NCI-H460 (cell line): ENCODE measurements around the gene COL26A1. TPM values are rescaled to one million over a fixed set of nuclear protein-coding genes. Genes with fewer than 3 reads are reported as not detected.
"Not testable (repeated sequence)": the region's sequence is repeated elsewhere in the genome, so short reads cannot be mapped to it uniquely, and the experiment has no call there.

Source experiments
- DNase-seq: peaks from one replicate; pipeline ENCODE4 v3.0.0-alpha.2; 2016; ENCODE audit warnings: low read depth; ENCODE audit errors: extremely low read depth
- total RNA-seq: library from RNA; depleted of rRNA; stranded (reverse); fragments of >200 nt; shearing (Covaris generic); gene quantifications from 2 replicates; pipeline ENCODE4 v1.2.3, GENCODE V29; 2014

Gene COL26A1
- total RNA-seq, 1 experiment from 2014 or later, result 0.25 TPM

DNA sequence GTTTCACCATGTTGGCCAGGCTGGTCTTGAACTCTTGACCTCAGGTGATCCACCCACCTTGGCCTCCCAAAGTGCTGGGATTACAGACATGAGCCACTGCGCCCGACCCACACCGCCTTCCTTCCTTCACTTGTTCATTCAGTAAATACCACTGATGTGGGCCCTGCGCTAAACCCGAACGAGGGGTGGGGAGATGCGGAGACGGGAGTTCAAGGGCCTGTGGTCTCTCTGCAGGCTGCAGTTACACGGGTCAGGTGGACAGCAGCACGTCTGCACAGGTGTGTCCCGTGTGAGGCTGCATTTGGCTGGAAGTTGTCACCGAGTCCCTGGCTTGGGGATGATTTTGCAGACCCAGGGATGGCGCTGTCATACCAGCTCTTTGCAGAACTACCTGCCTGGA lies 38.1 kb downstream of the COL26A1 start:
- DNase-seq, result no peak

- DNase-seq, result no peak
Measured at GRCh38 chr7:101401390-101402080, 38.9 kb downstream of the COL26A1 start.

DNA sequence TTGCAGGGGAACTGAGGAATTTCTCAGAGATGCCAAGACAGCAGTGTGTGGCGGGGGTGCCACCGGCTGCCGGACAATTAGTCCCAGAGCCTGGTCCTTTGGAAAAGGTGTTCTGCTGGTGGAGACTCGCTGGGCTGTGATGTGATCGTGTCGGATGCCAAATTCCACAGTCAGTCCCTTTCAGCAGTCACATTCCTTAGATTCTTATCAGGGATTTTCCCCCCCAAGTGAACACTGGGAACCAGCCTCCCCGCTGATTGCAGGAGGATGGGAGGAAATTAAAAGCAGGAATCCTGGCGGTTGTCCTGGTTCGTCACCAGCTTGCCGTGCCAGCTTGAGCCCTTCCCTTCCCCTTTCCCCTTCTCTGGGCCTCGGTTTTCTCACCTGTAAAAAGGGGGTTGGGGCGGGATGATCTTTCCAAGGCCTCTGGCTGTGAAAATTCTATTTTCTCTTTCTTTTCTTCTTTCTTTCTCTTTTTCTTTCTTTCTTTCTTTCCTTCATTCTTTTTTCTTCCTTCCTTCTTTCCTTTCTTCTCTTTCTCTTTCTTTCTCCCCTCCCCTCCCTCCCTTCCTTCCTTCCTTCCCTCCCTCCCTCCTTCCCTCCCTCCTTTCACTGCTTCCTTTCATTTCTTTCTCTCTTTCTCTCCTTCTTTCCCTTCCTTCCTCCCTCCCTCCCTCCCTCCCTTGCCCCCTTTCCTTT lies 39.6 kb downstream of the COL26A1 start:
- DNase-seq, result peak; percentile 38

DNA sequence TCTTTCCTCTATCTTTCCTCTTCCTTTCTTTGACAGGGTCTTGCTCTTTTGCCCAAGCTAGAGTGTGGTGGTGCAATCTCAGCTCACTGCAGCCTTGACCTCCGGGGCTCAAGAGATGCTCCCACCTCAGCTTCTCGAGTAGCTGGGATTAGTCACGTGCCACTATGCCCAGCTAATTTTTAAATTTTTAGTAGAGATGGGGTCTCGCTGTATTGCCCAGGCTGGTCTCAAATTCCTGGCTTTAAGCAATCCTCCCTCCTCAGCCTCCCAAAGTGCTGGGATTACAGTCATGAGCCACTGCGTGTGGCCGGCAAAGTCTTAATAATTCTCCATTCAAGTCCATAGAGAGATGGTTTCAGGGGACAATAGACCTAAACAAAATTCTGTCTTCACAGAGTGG lies 40.2 kb downstream of the COL26A1 start:
- no peak for DNase-seq

GRCh38 chr7:101405474-101406067 lies 42.9 kb downstream of the COL26A1 start:
- DNase-seq, result no peak

DNA sequence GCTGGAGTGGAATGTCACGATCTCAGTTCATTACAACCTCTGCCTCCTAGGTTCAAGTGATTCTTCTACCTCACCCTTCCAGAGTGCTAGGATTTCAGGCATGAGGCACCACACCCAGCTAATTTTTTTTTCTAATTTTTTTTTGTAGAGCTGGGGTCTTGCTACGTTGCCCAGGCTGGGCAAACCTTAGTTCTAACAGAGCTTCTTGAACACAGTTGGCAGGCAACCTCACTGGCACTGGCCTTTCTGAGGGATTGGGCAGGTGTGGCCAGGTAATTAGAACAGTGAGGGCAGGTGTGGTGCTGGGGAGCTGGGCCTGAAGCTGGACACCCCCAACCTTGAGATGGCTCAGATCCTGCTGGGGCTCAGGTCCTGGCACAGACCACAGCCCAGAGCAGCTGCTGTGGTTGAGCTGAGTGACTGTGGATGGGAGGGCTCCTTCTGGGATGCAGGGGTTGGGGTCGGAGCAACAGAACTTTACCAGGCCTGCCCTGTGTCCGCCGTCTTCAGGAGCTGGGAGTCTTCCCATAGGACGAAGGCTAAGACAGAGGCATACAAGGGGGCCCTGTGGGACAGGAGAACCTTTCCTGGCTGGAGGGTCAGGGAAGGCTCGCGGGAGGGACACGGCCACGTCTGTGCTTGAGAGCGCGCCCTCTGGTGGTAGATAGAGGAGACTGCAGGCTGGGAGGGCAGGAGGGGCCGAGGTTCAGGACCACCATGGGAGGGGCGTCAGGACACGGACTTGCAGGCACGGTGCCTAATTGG lies 48.2 kb downstream of the COL26A1 start:
- DNase-seq, result no peak

DNA sequence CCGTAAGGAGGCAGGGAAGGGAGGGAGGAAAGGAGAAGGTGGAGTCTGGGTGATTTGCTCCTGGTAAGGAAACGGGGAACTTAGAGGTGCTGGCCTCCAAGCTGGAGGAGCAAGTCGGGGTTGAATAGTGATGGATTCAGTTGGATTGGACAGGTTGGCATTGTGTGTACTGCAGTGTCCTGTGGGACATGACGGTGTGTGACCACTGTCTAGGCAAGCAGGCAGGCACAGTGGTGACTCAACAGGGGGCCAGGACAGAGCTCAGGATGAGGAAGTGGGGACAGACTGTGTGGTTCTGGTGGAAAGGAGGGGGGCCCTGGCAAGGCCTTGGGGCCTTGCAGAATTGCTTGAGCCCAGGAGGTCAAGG lies 48.8 kb downstream of the COL26A1 start:
- no peak for DNase-seq

GRCh38 chr7:101412976-101413375 lies 50.3 kb downstream of the COL26A1 start:
- no peak for DNase-seq

DNA sequence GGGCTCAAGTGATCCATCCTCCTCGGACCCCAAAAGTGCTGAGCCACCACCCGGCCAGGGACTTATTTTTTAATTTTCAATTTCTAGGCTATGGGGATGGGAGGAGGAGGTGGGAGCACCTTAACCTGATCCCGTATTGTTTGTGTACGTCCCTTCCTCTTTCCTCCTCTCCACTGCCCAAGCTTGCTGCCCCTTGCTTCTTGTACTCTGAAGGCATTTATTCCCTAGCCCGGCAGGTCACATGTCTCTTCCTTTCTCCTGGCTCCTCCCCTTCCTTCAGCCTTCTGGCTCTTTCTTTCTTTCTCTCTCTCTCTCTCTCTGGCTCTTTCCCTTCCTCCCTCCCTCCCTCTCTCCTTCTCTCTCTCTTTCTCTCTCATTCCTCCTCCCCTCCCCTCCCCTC lies 56.0 kb downstream of the COL26A1 start:
- DNase-seq, result no peak

- no peak for DNase-seq
Measured at GRCh38 chr7:101419831-101420230, 57.2 kb downstream of the COL26A1 start.

GRCh38 chr7:101420436-101420835 lies 57.8 kb downstream of the COL26A1 start:
- no peak for DNase-seq

- no peak for DNase-seq
Measured at GRCh38 chr7:101422356-101423195, 59.9 kb downstream of the COL26A1 start.

DNA sequence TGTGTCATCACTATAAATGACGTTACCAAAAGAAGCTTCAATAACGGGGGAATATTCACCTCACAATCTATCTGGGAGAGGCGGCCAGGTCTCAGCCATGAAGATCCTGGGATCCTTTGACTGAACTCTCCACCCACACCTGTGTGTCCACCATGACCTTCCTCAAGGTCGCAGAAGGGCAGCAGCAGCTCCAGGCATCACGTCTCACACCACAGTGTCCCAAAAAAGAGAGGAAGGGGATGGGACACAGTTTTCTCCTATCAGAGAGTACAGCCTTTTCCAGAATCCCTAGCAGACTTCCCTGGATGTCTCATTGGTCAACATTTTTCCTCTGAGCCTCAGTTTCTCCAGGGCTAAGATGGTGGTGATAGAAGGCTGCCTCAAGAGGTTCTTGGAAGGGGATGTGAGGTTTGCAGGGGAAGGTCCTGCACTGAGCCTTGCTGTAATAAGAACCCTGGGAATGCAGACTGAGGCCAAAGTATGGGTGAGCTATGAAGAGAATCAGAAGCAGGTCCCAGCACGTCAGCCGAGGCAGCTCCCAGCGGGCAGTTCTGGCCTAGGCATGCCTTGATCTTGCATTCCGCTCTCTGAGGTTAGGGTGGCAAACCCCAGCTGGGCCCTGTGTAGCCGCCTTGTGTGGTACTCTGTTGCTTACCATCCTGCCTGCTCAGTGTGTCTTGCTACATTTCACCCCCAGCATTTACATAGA lies 63.8 kb downstream of the COL26A1 start:
- no peak for DNase-seq

DNA sequence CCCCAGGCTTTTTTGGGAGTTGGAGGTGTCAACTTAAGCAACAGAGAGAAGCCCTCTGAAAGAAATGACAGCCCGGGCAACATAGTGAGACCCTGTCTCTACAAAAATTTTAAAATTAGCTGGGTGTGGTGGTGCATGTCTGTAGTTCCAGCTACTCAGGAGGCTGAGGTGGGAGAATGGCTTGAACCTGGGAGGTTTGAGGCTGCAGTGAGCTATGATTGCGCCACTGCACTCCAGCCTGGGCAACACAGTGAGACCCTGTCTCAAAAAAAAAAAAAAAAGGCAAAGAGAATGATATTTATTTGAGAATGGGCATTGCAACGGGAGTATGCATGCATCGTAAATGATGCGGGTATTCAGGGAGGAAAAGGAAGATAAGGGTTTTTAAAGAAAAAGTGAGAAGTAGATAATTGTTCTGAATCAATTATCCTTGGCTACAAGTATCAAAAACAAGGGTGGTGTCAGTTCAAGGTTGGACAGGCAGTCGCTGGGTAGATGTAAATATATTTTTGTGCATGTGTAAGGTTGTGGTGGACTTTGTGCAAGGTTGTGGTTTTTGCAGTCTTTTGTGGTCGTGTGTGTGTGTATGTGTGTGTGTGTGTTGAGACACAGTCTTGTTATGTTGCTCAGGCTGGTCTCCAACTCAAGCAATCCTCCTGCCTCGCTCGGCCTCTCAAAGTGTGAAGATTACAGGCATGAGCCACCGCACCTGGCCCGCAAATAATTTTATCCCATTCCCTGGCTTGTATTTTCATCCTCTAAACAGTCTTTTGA lies 65.6 kb downstream of the COL26A1 start:
- no peak for DNase-seq

DNA sequence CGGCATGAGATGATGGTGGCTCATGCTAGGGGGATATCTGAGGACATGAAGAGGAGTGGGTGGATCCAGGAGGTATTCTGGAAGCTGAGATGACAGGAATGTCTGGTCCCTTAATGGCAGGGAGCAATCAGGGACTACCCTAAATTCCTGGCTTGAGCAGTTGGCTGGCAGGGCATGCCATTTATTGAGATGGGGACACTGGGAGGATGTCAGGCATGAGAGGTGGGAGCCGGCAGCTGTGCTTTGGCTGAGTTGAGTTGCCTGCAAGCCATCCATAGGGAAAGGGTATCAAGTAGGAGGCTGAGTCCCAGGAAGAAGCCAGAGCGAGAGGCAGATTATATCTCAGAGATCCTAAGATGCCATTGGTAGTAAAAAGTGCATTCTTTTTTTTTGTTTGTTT lies 69.6 kb downstream of the COL26A1 start:
- DNase-seq, result no peak

DNA sequence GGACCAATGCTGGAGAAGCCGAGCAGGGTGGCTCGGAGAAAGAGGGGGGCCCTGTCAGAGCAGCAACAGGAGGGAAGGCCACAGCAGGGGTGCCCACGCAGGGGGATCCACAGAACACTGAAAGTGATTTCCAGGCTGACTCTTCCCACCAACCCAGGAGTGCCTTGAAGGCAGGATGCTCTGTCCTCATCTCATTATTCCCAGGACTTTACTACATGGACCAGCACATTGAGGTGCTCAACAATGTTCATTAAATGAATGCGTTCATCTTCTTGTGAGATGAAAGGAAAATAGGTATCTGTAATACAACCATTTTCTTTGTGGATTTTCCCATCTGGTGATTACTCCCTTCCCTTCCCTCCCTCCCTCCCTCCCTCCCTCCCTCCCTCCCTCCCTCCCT lies 71.0 kb downstream of the COL26A1 start:
- no peak for DNase-seq

- DNase-seq, result not testable (repeated sequence)
Measured at GRCh38 chr7:101434155-101434554, 71.5 kb downstream of the COL26A1 start.

GRCh38 chr7:101435461-101436220 lies 73.0 kb downstream of the COL26A1 start:
- DNase-seq, result no peak
